Gastrocnemius medialis (tissue), 4 donors: Measurements from ENCODE around the gene CRYBA1. TPM values are rescaled to one million over a fixed set of nuclear protein-coding genes. Genes with fewer than 3 reads are reported as not detected.
"Not testable (repeated sequence)": the region's sequence is repeated elsewhere in the genome, so short reads cannot be mapped to it uniquely, and the experiment has no call there.

Experiments
- ATAC-seq, 2 donors: fragments of 150-250 bp; one replicate each; pipeline ENCODE4 v1.9.1; 2016
- DNase-seq, 2 donors: peaks; one replicate each; pipeline ENCODE4 v3.0.0-alpha.2; 2019
- H3K27ac ChIP-seq, 4 donors: fragments of 200-600 bp; sonication (generic); 1 replicate in 1 of 4; 2 replicates in 3 of 4; pipeline ENCODE4 v1.5.1; 2016 to 2018; ENCODE audit warnings: mild to moderate bottlenecking in 2 of 4, moderate library complexity in 1 of 4
- H3K27me3 ChIP-seq, 3 donors: fragments of 200-600 bp; sonication (generic) in 2 of 3; 1 replicate in 1 of 3; 2 replicates in 2 of 3; pipeline versions ENCODE4 v1.5.1 to v1.6.0; 2016 to 2019; ENCODE audit warnings: mild to moderate bottlenecking in 1 of 3, moderate library complexity in 1 of 3
- H3K36me3 ChIP-seq, 2 donors: fragments of 200-600 bp; sonication (generic) in 1 of 2; one replicate each; pipeline ENCODE4 v1.5.1; 2017 to 2018
- H3K4me1 ChIP-seq, 2 donors: fragments of 200-600 bp; sonication (generic) in 1 of 2; one replicate each; pipeline ENCODE4 v1.5.1; 2016 to 2017; ENCODE audit warnings: mild to moderate bottlenecking in 2 of 2
- H3K4me3 ChIP-seq, 4 donors: fragments of 200-600 bp; sonication (generic) in 3 of 4; 1 replicate in 1 of 4; 2 replicates in 3 of 4; pipeline ENCODE4 v1.5.1; 2016 to 2019; ENCODE audit warnings: mild to moderate bottlenecking in 2 of 4
- H3K9me3 ChIP-seq, 3 donors: fragments of 200-600 bp; sonication (generic) in 2 of 3; 1 replicate in 1 of 3; 2 replicates in 2 of 3; pipeline ENCODE4 v1.5.1; 2016 to 2019
- CTCF ChIP-seq, 5 experiments: fragments of 450-650 bp in 3 of 5; fragments of 200-600 bp in 2 of 5; sonication (generic) in 2 of 5; IDR thresholded peaks in 4 of 5; conservative IDR thresholded peaks in 1 of 5; 1 replicate in 4 of 5; 2 replicates in 1 of 5; pipeline ENCODE4 v1.5.1; 2016 to 2019; ENCODE audit warnings: antibody characterized with exemption in 5 of 5, mild to moderate bottlenecking in 3 of 5, moderate library complexity in 3 of 5
- POLR2A ChIP-seq, 2 donors: fragments of 450-650 bp; IDR thresholded peaks; one replicate each; pipeline ENCODE4 v1.6.1; 2017; ENCODE audit warnings: antibody characterized with exemption in 2 of 2, mild to moderate bottlenecking in 2 of 2, moderate library complexity in 2 of 2
- in situ Hi-C, 4 donors: fragments of 200-750 bp; cut with MboI; loops; one replicate each; pipeline versions ENCODE4 v1.15.0 to v1.8.0; 2017; ENCODE audit warnings: low sequenced_read_pairs in 4 of 4
- intact Hi-C: fragments of 100-400 bp; cut with DNase I; formaldehyde crosslinking; loops from one replicate; pipeline ENCODE4 v1.15.1; 2023; ENCODE audit warnings: low total_unique reads
- total RNA-seq, 4 donors: library from RNA; depleted of rRNA; stranded (reverse); fragments of >200 nt; gene quantifications; one replicate each; pipeline versions ENCODE4 v1.1.0 to v1.2.3, GENCODE V29; 2016

CRYBA1 gene
- total RNA-seq, result not detected

- Histone ChIP-seq H3K9me3 (no peaks in the 10 kb centered on the region), H3K4me1 (no peaks in the 10 kb centered on the region), H3K27ac (no peak within 1 kb of the TSS), H3K4me3 (no peak within 1 kb of the TSS), H3K27me3 (no peaks in the 10 kb centered on the region), H3K36me3 (no peaks in the 10 kb centered on the region)
- intact Hi-C loops (no loop called here), in situ Hi-C loops (no loop called here)
- no peak for TF ChIP-seq CTCF (IDR thresholded peaks at IDR 0.05 in 4 of 5, conservative IDR thresholded peaks at IDR 0.05 in 1 of 5)
- ATAC-seq (no peak), DNase-seq (no peak)
Measured at GRCh38 chr17:29246628-29247027, at the start of gene CRYBA1. CRYBA1 (plus strand) TSS chr17:29246859; CDS start chr17:29246864, 5 bp downstream.

DNA sequence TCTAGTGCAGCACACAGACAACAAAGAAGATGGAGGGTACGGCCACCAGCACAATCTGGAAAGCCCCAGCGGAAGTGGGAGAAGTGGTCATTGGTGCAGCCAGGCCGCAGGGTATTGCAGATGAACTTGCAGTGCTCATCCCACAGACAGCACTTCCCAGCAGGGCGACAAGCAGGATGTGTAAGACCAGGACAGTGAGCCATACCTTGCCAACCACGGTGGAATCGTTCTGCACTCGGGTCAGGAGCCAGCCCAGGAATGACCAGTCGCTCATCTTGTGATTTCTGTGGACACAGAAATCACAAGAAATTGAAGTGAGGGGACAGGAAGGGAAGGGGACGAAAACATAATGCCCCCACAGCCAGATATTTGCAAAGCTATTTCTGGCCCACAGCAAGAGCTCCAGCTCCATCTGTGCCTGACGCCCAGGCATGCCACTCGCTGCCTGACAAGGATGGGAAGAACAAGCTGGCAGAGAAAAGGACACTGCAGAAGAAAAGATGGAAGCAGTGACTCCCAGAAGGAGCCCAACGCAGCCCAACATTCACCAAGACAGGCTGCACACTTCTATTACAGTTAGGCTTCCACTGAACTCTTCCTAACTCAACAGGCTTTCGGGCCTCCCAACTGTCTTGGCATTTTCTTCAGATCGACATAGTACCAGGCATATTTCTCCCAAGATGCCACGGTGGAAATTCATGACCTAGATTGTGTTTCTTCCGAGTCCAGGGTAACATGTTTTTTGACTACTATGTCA, 49.0 kb upstream of the CRYBA1 start:
- Histone ChIP-seq H3K4me1 (no peaks in the 10 kb centered on the region), H3K27ac (no peak overlapping the region), H3K27me3 (no peaks in the 10 kb centered on the region), H3K9me3 (no peaks in the 10 kb centered on the region), H3K36me3 (no peaks in the 10 kb centered on the region), H3K4me3 (no peak overlapping the region)
- no peak for DNase-seq
- no peak for ATAC-seq
- TF ChIP-seq POLR2A (IDR thresholded peaks at IDR 0.05) (no peak), CTCF (IDR thresholded peaks at IDR 0.05 in 4 of 5, conservative IDR thresholded peaks at IDR 0.05 in 1 of 5) (no peak)
- in situ Hi-C loops (no loop called here), intact Hi-C loops (no loop called here)

DNA sequence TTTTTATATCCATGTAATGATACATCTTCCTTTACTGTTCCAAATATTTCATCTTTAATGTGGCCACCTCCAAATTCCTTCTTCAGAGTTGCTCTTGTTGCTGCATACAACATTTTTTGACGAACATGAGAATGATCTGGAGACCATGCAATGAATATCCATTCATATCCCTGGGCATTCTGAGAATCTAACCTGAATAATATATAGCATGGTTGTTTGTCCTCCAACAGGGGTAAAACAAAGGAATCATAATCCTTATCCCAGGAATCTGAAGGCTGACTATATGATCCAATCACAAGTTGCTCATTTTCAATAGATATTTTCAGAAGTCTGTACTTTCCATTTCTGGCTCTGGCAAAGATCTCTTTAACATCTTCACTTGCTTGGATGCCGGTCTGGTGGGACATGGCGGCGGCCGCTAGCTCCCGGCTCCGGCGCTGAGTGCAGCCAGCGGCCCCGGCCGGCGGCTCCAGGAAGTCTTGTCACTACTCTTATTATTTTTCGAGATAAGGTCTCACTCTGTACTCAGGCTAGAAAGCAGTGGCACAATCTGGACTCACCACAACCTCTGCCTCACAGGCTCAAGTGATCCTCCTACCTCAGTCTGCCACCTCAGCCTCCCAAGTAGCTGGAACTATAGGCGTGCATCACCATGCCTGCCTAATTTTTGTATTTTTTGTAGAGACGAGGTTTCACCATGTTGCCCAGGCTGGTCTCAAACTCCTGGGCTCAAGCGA, 42.4 kb upstream of the CRYBA1 start:
- ATAC-seq, in situ Hi-C loops, DNase-seq, H3K27me3 ChIP-seq, H3K27ac ChIP-seq, H3K4me1 ChIP-seq, H3K4me3 ChIP-seq, intact Hi-C loops, H3K9me3 ChIP-seq, H3K36me3 ChIP-seq: not testable (repeated sequence)

- no peak for DNase-seq
- in situ Hi-C loops (no loop called here), intact Hi-C loops (no loop called here)
- TF ChIP-seq POLR2A (IDR thresholded peaks at IDR 0.05) (no peak), CTCF (IDR thresholded peaks at IDR 0.05 in 4 of 5, conservative IDR thresholded peaks at IDR 0.05 in 1 of 5) (no peak)
- H3K9me3 ChIP-seq, result no peaks in the 10 kb centered on the region
- no peak overlapping the region for H3K4me3 ChIP-seq
- ATAC-seq, result no peak
- no peaks in the 10 kb centered on the region for H3K36me3 ChIP-seq
- H3K27me3 ChIP-seq, result no peaks in the 10 kb centered on the region
- H3K4me1 ChIP-seq, result no peaks in the 10 kb centered on the region
- no peak overlapping the region for H3K27ac ChIP-seq
Measured at GRCh38 chr17:29205047-29205446, 41.6 kb upstream of the CRYBA1 start.

DNA sequence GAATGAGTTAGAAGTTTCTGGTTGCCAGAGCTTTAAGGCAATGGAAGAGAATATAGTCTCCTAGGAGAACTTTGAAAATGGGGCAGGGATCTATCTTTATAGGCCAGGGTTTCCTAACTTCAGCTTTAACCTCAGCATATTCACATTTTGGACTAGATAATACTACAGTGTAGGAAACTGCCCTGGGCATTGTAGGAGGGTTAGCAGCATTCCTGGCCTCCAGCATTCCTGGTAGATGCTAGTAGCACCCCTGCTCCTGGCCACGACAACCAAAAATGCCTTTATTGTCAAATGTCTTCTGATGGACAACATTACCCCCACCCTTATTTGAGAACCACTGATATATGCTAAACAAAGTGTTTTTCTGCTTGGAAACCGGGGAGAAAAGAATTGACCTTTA, 38.7 kb upstream of the CRYBA1 start:
- no peaks in the 10 kb centered on the region for H3K36me3 ChIP-seq
- H3K27ac ChIP-seq, result no peak overlapping the region
- H3K9me3 ChIP-seq, result no peaks in the 10 kb centered on the region
- intact Hi-C loops (no loop called here), in situ Hi-C loops (no loop called here)
- H3K4me3 ChIP-seq, result no peak overlapping the region
- no peak for DNase-seq
- H3K4me1 ChIP-seq, result no peaks in the 10 kb centered on the region
- TF ChIP-seq CTCF (IDR thresholded peaks at IDR 0.05 in 4 of 5, conservative IDR thresholded peaks at IDR 0.05 in 1 of 5) (no peak), POLR2A (IDR thresholded peaks at IDR 0.05) (no peak)
- no peaks in the 10 kb centered on the region for H3K27me3 ChIP-seq
- ATAC-seq, result no peak
